ENCODE data around the gene ADIG.

The ADIG gene

GRCh38 chr20:38617011-38617829 lies 36.2 kb downstream of the ADIG start:
- TF ChIP-seq CTCF (IDR thresholded peaks at IDR 0.05; ENCODE audit: low read depth, low read length, missing control alignments) = no peak
- H3K4me3 ChIP-seq (ENCODE audit: low read depth, low read length) = no peak overlapping the region
- in situ Hi-C loops (cut with HindIII; ENCODE audit: low sequenced_read_pairs) = no loop called here
- no peak for DNase-seq (ENCODE audit: low read depth)

GRCh38 chr20:38617830-38618196 lies 36.8 kb downstream of the ADIG start:
- no peak for DNase-seq (ENCODE audit: low read depth)
- TF ChIP-seq CTCF (IDR thresholded peaks at IDR 0.05; ENCODE audit: low read depth, low read length, missing control alignments) = no peak
- no peak overlapping the region for H3K4me3 ChIP-seq (ENCODE audit: low read depth, low read length)
- in situ Hi-C loops (cut with HindIII; ENCODE audit: low sequenced_read_pairs) = no loop called here

GRCh38 chr20:38620441-38620840 lies 39.4 kb downstream of the ADIG start:
- in situ Hi-C loops (cut with HindIII; ENCODE audit: low sequenced_read_pairs) = no loop called here
- no peak for DNase-seq (ENCODE audit: low read depth)
- TF ChIP-seq CTCF (IDR thresholded peaks at IDR 0.05; ENCODE audit: low read depth, low read length, missing control alignments) = no peak
- no peak overlapping the region for H3K4me3 ChIP-seq (ENCODE audit: low read depth, low read length)

GRCh38 chr20:38623061-38623460 lies 42.1 kb downstream of the ADIG start:
- no peak for DNase-seq (ENCODE audit: low read depth)
- TF ChIP-seq CTCF (IDR thresholded peaks at IDR 0.05; ENCODE audit: low read depth, low read length, missing control alignments) = no peak
- H3K4me3 ChIP-seq (ENCODE audit: low read depth, low read length) = no peak overlapping the region
- in situ Hi-C loops (cut with HindIII; ENCODE audit: low sequenced_read_pairs) = no loop called here

- no peak for DNase-seq (ENCODE audit: low read depth)
- TF ChIP-seq CTCF (IDR thresholded peaks at IDR 0.05; ENCODE audit: low read depth, low read length, missing control alignments) = no peak
- in situ Hi-C loops (cut with HindIII; ENCODE audit: low sequenced_read_pairs) = no loop called here
- no peak overlapping the region for H3K4me3 ChIP-seq (ENCODE audit: low read depth, low read length)
These were observed 43.1 kb downstream of the ADIG start for GRCh38 chr20:38624084-38624483.

- in situ Hi-C loops (cut with HindIII; ENCODE audit: low sequenced_read_pairs) = no loop called here
- no peak overlapping the region for H3K4me3 ChIP-seq (ENCODE audit: low read depth, low read length)
- DNase-seq (ENCODE audit: low read depth) = no peak
- TF ChIP-seq CTCF (IDR thresholded peaks at IDR 0.05; ENCODE audit: low read depth, low read length, missing control alignments) = no peak
These were observed 44.9 kb downstream of the ADIG start for GRCh38 chr20:38625896-38626295.
